ENCODE data around the gene RYR3. TPM values are rescaled to one million over a fixed set of nuclear protein-coding genes. Genes with fewer than 3 reads are reported as not detected.

The RYR3 gene
- total and polyA plus RNA-seq, 10 of the 15 experiments (the other 5 are each of a cell fraction or from before 2014, with no cell fraction given): under 0.01 to 0.44 (median 0.16) TPM; not detected in 5

DNA sequence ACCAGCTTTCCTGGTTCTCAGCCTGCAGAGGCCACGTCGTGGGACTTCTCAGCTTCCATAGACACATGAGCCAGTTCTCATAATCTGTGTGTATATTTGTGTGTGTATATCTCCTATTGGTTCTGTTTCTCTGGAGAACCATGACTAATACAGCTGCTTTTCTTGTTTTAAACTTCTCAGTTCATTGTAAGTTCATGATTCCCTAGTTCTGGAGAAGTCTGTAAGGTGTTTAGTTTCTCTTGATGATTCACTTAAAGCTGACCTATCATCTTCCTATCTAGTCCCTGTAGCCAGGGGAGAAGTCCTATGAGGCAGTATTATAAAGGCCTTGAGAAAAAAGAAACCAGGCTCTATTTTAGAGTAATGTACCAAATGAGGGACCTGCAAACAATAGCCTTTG is 147.7 kb downstream of the RYR3 start:
- Histone ChIP-seq H3K27me3 (replicated peaks in 1 of 2; ENCODE audit: control insufficient read depth in 2 of 2, insufficient read depth in 2 of 2, low read length in 1 of 2) (no peaks in the 10 kb centered on the region), H3K9me3 (replicated peaks; ENCODE audit: control insufficient read depth, insufficient read depth, low read length) (no peaks in the 10 kb centered on the region), H3K4me1 (ENCODE audit: control insufficient read depth, insufficient read depth, low read length) (no peaks in the 10 kb centered on the region), H3K79me2 (ENCODE audit: control insufficient read depth, insufficient read depth, low read length) (no peaks in the 10 kb centered on the region), H3K27ac (ENCODE audit: control insufficient read depth, insufficient read depth) (no peak overlapping the region), H3K4me2 (ENCODE audit: control insufficient read depth, insufficient read depth) (no peak overlapping the region), H3K9ac (ENCODE audit: control insufficient read depth, insufficient read depth, low read length) (no peak overlapping the region), H2AFZ (ENCODE audit: control insufficient read depth, low read depth, low read length) (no peak overlapping the region), H4K20me1 (ENCODE audit: control insufficient read depth, insufficient read depth) (no peaks in the 10 kb centered on the region), H3K36me3 (ENCODE audit: control insufficient read depth in 2 of 2, insufficient read depth in 2 of 2, low read length in 1 of 2) (no peaks in the 10 kb centered on the region), H3K4me3 (no peak overlapping the region)
- FAIRE-seq: no peak
- WGBS (ENCODE audit: insufficient coverage, insufficient replicate concordance, low lambda C conversion rate, missing lambda C conversion rate): 0% methylated on average over 2 of the region's 2 CpGs
- ChIA-PET POLR2A (no interaction called here), SMC1A (ENCODE audit: uncharacterized antibody, unreplicated experiment) (no interaction called here), CTCF (no interaction called here), RAD21 (ENCODE audit: unreplicated experiment) (no interaction called here)
- no peak for ATAC-seq
- BruUV-seq (replicated peaks): no TSS peak
- in situ Hi-C loops (cut with MboI) (no loop called here), intact Hi-C loops (cut with micrococcal nuclease; ENCODE audit: unreplicated experiment) (no loop called here)
- no peak for DNase-seq (ENCODE audit: low read depth, low spot score)
- TF ChIP-seq YY1 (IDR thresholded peaks at IDR 0.05; ENCODE audit: low read depth, low read length) (no peak), RAD21 (IDR thresholded peaks at IDR 0.05; ENCODE audit: insufficient read depth, low read depth, low read length) (no peak), EZH2 (IDR thresholded peaks at IDR 0.05; ENCODE audit: borderline replicate concordance, control insufficient read depth, low read depth, low read length) (no peak), SIX5 (IDR thresholded peaks at IDR 0.05; ENCODE audit: low read depth, low read length, severe bottlenecking) (no peak), CHD4 (IDR thresholded peaks at IDR 0.05) (no peak), SREBF2 (IDR thresholded peaks at IDR 0.05; ENCODE audit: low read length) (no peak), EED (IDR thresholded peaks at IDR 0.05; ENCODE audit: low read depth) (no peak), MYC (IDR thresholded peaks at IDR 0.05; ENCODE audit: insufficient read depth, insufficient read length, insufficient replicate concordance, low read length, severe bottlenecking) (no peak), FOS (IDR thresholded peaks at IDR 0.05; ENCODE audit: borderline replicate concordance, extremely low read depth, insufficient read length) (no peak), SPI1 (IDR thresholded peaks at IDR 0.05; ENCODE audit: borderline replicate concordance, insufficient read depth, low read depth, low read length) (no peak), EGR1 (IDR thresholded peaks at IDR 0.05; ENCODE audit: borderline replicate concordance in 1 of 2, low read depth in 2 of 2, low read length in 2 of 2) (no peak), HDAC6 (IDR thresholded peaks at IDR 0.05; ENCODE audit: unreplicated experiment) (no peak), FOXK2 (IDR thresholded peaks at IDR 0.05) (no peak), ZNF274 (IDR thresholded peaks at IDR 0.05; ENCODE audit: insufficient read depth, insufficient read length) (no peak), RFX5 (IDR thresholded peaks at IDR 0.05; ENCODE audit: low read depth, low read length) (no peak)
- TF ChIP-seq, protein P1, sequence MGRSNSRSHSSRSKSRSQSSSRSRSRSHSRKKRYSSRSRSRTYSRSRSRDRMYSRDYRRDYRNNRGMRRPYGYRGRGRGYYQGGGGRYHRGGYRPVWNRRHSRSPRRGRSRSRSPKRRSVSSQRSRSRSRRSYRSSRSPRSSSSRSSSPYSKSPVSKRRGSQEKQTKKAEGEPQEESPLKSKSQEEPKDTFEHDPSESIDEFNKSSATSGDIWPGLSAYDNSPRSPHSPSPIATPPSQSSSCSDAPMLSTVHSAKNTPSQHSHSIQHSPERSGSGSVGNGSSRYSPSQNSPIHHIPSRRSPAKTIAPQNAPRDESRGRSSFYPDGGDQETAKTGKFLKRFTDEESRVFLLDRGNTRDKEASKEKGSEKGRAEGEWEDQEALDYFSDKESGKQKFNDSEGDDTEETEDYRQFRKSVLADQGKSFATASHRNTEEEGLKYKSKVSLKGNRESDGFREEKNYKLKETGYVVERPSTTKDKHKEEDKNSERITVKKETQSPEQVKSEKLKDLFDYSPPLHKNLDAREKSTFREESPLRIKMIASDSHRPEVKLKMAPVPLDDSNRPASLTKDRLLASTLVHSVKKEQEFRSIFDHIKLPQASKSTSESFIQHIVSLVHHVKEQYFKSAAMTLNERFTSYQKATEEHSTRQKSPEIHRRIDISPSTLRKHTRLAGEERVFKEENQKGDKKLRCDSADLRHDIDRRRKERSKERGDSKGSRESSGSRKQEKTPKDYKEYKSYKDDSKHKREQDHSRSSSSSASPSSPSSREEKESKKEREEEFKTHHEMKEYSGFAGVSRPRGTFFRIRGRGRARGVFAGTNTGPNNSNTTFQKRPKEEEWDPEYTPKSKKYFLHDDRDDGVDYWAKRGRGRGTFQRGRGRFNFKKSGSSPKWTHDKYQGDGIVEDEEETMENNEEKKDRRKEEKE (IDR thresholded peaks at IDR 0.05): no peak
- TF ChIP-seq, protein P2, sequence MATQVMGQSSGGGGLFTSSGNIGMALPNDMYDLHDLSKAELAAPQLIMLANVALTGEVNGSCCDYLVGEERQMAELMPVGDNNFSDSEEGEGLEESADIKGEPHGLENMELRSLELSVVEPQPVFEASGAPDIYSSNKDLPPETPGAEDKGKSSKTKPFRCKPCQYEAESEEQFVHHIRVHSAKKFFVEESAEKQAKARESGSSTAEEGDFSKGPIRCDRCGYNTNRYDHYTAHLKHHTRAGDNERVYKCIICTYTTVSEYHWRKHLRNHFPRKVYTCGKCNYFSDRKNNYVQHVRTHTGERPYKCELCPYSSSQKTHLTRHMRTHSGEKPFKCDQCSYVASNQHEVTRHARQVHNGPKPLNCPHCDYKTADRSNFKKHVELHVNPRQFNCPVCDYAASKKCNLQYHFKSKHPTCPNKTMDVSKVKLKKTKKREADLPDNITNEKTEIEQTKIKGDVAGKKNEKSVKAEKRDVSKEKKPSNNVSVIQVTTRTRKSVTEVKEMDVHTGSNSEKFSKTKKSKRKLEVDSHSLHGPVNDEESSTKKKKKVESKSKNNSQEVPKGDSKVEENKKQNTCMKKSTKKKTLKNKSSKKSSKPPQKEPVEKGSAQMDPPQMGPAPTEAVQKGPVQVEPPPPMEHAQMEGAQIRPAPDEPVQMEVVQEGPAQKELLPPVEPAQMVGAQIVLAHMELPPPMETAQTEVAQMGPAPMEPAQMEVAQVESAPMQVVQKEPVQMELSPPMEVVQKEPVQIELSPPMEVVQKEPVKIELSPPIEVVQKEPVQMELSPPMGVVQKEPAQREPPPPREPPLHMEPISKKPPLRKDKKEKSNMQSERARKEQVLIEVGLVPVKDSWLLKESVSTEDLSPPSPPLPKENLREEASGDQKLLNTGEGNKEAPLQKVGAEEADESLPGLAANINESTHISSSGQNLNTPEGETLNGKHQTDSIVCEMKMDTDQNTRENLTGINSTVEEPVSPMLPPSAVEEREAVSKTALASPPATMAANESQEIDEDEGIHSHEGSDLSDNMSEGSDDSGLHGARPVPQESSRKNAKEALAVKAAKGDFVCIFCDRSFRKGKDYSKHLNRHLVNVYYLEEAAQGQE (IDR thresholded peaks at IDR 0.05; ENCODE audit: low read depth, low read length): no peak
